Natural killer cell (primary cell): ENCODE data around the gene C2CD3. TPM values are rescaled to one million over a fixed set of nuclear protein-coding genes. Genes with fewer than 3 reads are reported as not detected.

Source experiments
- ATAC-seq, 3 donors: fragments of 150-1000 bp in 2 of 3; fragments of 200-7000 bp in 1 of 3; cut with Tn5 transposase; 1 replicate in 1 of 3; 2 replicates in 2 of 3; pipeline ENCODE4 v1.10.0; 2021; ENCODE audit warnings: mild to moderate bottlenecking in 2 of 3, moderate library complexity in 2 of 3
- DNase-seq, 2 donors: peaks; one replicate each; pipeline versions ENCODE4 v3.0.0 to v3.0.0-alpha.2; 2013 to 2021; ENCODE audit warnings: mixed read lengths in 1 of 2
- H3K27ac ChIP-seq: one replicate; pipeline ENCODE4 v1.5.1; 2013; ENCODE audit warnings: mild to moderate bottlenecking, low read length
- H3K27me3 ChIP-seq: one replicate; pipeline ENCODE4 v1.6.1; 2013; ENCODE audit warnings: low read length; ENCODE audit not compliant: control insufficient read depth, insufficient read depth
- H3K36me3 ChIP-seq: one replicate; pipeline ENCODE4 v1.6.1; 2013; ENCODE audit warnings: low read length; ENCODE audit not compliant: control insufficient read depth, insufficient read depth
- H3K4me1 ChIP-seq: one replicate; pipeline ENCODE4 v1.6.1; 2013; ENCODE audit warnings: low read length; ENCODE audit not compliant: control insufficient read depth, insufficient read depth
- H3K4me3 ChIP-seq: one replicate; pipeline ENCODE4 v1.5.1; 2013; ENCODE audit warnings: low read length
- H3K9me3 ChIP-seq: one replicate; pipeline ENCODE4 v1.6.1; 2013; ENCODE audit warnings: low read length; ENCODE audit not compliant: control insufficient read depth, insufficient read depth
- H3K27ac Mint-ChIP-seq, 2 donors: one replicate each; pipeline ENCODE4 v1.8.0; 2022; ENCODE audit warnings: mild to moderate bottlenecking in 2 of 2, mixed read lengths in 2 of 2, moderate library complexity in 1 of 2
- H3K27me3 Mint-ChIP-seq, 2 donors: one replicate each; pipeline ENCODE4 v1.8.0; 2022; ENCODE audit warnings: low read depth in 2 of 2, mixed read lengths in 2 of 2
- H3K36me3 Mint-ChIP-seq: one replicate; pipeline ENCODE4 v1.8.0; 2022; ENCODE audit warnings: mixed read lengths
- H3K4me1 Mint-ChIP-seq, 2 donors: one replicate each; pipeline ENCODE4 v1.8.0; 2022; ENCODE audit warnings: mixed read lengths in 2 of 2
- H3K4me3 Mint-ChIP-seq: one replicate; pipeline ENCODE4 v1.8.0; 2022; ENCODE audit warnings: mild to moderate bottlenecking, moderate library complexity, mixed read lengths
- H3K9me3 Mint-ChIP-seq, 2 donors: one replicate each; pipeline ENCODE4 v1.8.0; 2022; ENCODE audit warnings: mixed read lengths in 2 of 2
- CTCF ChIP-seq: fragments of 200-600 bp; IDR thresholded peaks from one replicate; pipeline ENCODE4 v1.8.0; 2022; ENCODE audit warnings: antibody characterized with exemption
- WGBS: methylation state at CpG from one replicate; pipeline ENCODE4 v1.1.7; 2013; ENCODE audit warnings: missing lambda C conversion rate; ENCODE audit not compliant: insufficient coverage; 5-methylcytosine and 5-hydroxymethylcytosine counted together
- intact Hi-C: fragments of 100-400 bp; cut with micrococcal nuclease; formaldehyde crosslinking; loops from one replicate; pipeline ENCODE4 v1.14.2; 2022
- total RNA-seq, 4 donors: library from RNA; stranded (reverse); fragments of 120-200 nt in 1 of 4; gene quantifications; one replicate each; pipeline versions ENCODE4 v1.2.3 to v1.2.4, GENCODE V29; 2013 to 2022

The C2CD3 gene
- total RNA-seq, 3 donors from 2014 or later (not counting 1 experiment from before 2014, with no cell fraction given) = 55.0 to 67.6 (median 58.1) TPM

GRCh38 chr11:74147199-74147929 lies 23.4 kb downstream of the C2CD3 start:
- Histone ChIP-seq H3K27me3 (no peaks in the 10 kb centered on the region), H3K4me1 (no peaks in the 10 kb centered on the region), H3K27ac (no peak overlapping the region), H3K9me3 (no peaks in the 10 kb centered on the region), H3K4me3 (no peak overlapping the region), H3K36me3 (no peaks in the 10 kb centered on the region)
- H3K36me3 Mint-ChIP-seq = no peaks in the 10 kb centered on the region
- WGBS = 96% methylated on average over 5 of the region's 5 CpGs
- H3K4me1 Mint-ChIP-seq = peaks cover 8 to 9% of the 10 kb centered on the region in 2 donors
- TF ChIP-seq CTCF = no peak
- ATAC-seq = no peak
- no peak overlapping the region for H3K27ac Mint-ChIP-seq
- no peaks in the 10 kb centered on the region for H3K9me3 Mint-ChIP-seq
- no peak for DNase-seq
- no peaks in the 10 kb centered on the region for H3K27me3 Mint-ChIP-seq
- intact Hi-C loops = no loop called here
- no peak overlapping the region for H3K4me3 Mint-ChIP-seq

GRCh38 chr11:74144592-74144991 lies 26.2 kb downstream of the C2CD3 start:
- no peaks in the 10 kb centered on the region for H3K9me3 Mint-ChIP-seq
- WGBS = 98% methylated on average over 4 of the region's 4 CpGs
- no peaks in the 10 kb centered on the region for H3K36me3 Mint-ChIP-seq
- no peak for ATAC-seq
- Histone ChIP-seq H3K36me3 (peaks cover under 1% of the 10 kb centered on the region), H3K4me1 (no peaks in the 10 kb centered on the region), H3K9me3 (no peaks in the 10 kb centered on the region), H3K27me3 (no peaks in the 10 kb centered on the region), H3K27ac (no peak overlapping the region), H3K4me3 (no peak overlapping the region)
- intact Hi-C loops = no loop called here
- H3K27ac Mint-ChIP-seq = no peak overlapping the region
- peaks cover 0 to 9% of the 10 kb centered on the region in 2 donors for H3K4me1 Mint-ChIP-seq
- DNase-seq = no peak
- no peak for TF ChIP-seq CTCF
- no peak overlapping the region for H3K4me3 Mint-ChIP-seq
- no peaks in the 10 kb centered on the region for H3K27me3 Mint-ChIP-seq

GRCh38 chr11:74142624-74143023 lies 28.2 kb downstream of the C2CD3 start:
- no peak overlapping the region for H3K4me3 ChIP-seq
- DNase-seq = no peak
- no peak for ATAC-seq
- no peaks in the 10 kb centered on the region for H3K9me3 Mint-ChIP-seq
- WGBS = 98% methylated on average over 3 of the region's 3 CpGs
- intact Hi-C loops = no loop called here
- H3K9me3 ChIP-seq = no peaks in the 10 kb centered on the region
- peaks cover 0 to 9% of the 10 kb centered on the region in 2 donors for H3K4me1 Mint-ChIP-seq
- TF ChIP-seq CTCF = no peak
- no peaks in the 10 kb centered on the region for H3K27me3 Mint-ChIP-seq
- H3K27me3 ChIP-seq = no peaks in the 10 kb centered on the region
- H3K4me1 ChIP-seq = no peaks in the 10 kb centered on the region
- H3K4me3 Mint-ChIP-seq = no peak overlapping the region
- H3K27ac Mint-ChIP-seq = no peak overlapping the region
- peaks cover 16% of the 10 kb centered on the region for H3K36me3 ChIP-seq
- H3K27ac ChIP-seq = no peak overlapping the region
- peaks cover 10% of the 10 kb centered on the region for H3K36me3 Mint-ChIP-seq

GRCh38 chr11:74141908-74142307 lies 28.9 kb downstream of the C2CD3 start:
- no peak overlapping the region for H3K4me3 ChIP-seq
- H3K9me3 ChIP-seq = no peaks in the 10 kb centered on the region
- Mint-ChIP-seq H3K27ac (no peak overlapping the region), H3K4me1 (peaks cover 0 to 9% of the 10 kb centered on the region in 2 donors), H3K4me3 (no peak overlapping the region), H3K36me3 (peaks cover 10% of the 10 kb centered on the region), H3K27me3 (no peaks in the 10 kb centered on the region), H3K9me3 (no peaks in the 10 kb centered on the region)
- TF ChIP-seq CTCF = no peak
- no peak overlapping the region for H3K27ac ChIP-seq
- 74% methylated on average over 3 of the region's 3 CpGs for WGBS
- ATAC-seq = no peak
- H3K4me1 ChIP-seq = no peaks in the 10 kb centered on the region
- H3K27me3 ChIP-seq = no peaks in the 10 kb centered on the region
- peaks cover 16% of the 10 kb centered on the region for H3K36me3 ChIP-seq
- intact Hi-C loops = no loop called here
- DNase-seq = no peak
